Activated CD4-positive, alpha-beta T cell treated with anti-CD3 and anti-CD28 coated beads, Interleukin-10, Interleukin-2, amounts not matched to agents 100 ng/mL and 50 ng/mL, durations not matched to agents 16 hours and 8 hours (primary cell): ENCODE measurements around the gene IFI44.

Source experiments
- DNase-seq: peaks from one replicate; pipeline ENCODE4 v3.0.0-alpha.2; 2020

Gene IFI44

DNA sequence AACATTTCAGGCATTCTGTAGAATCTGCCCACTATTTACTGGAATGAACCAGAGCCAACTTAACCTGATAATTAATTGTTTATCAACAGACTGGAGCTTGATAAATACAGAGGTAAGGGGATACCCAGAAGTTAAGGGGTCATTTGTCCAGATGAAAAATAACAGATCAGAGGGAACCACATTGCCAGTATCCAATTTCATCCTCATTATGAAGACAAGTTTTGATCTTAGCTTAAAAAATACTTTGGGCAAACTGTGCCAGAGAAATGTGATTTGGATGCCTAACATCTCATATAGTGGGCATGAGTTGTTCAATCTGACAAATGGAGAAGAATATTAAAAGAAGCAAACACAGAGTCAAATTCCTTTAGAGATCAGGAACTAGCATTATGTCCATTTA, 63.7 kb downstream of the IFI44 start:
- no peak for DNase-seq
